ENCODE results near the gene ARHGEF25.

DNA sequence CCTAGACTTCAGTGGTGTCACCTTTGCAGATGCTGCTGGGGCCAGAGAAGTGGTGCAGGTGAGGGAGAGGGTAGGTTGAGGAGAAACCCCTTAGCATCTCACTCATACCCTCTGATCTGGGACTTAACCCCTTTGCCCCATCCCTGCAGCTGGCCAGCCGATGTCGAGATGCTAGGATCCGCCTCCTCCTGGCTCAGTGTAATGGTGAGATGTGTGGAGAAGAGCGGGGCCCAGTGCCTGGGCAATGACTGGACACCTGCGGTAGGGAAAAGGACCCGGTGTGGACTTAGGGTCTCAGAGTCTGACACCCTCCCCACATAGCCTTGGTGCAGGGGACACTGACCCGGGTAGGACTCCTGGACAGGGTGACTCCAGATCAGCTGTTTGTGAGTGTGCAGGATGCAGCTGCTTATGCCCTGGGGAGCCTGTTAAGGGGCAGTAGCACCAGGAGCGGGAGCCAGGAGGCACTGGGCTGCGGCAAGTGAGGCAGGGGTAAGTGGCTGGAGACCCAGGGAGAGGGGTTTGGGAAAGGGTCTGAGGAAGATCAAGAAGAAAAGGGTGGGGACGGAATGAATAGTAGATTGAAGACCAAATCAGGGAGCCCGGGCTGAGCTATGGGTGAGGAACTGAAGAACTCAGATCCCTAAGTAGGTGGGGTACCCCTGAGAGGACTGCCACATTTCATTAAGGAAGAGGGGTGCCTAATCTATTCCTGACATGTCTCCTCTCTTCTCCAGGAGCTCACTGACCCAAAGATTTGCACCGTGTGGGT lies 14.2 kb downstream of the ARHGEF25 start:
- TF ChIP-seq CTCF (IDR thresholded peaks at IDR 0.05) (no peak), POLR2A (IDR thresholded peaks at IDR 0.05) (no peak)
